Measurements from ENCODE around the gene BRD7. TPM values are rescaled to one million over a fixed set of nuclear protein-coding genes. Genes with fewer than 3 reads are reported as not detected.
A peak's percentile ranks its signal among the peaks of the same experiment; 100 is the strongest.

Gene BRD7
- total and polyA plus RNA-seq, 2 of the 13 experiments (the other 11 are each of a cell fraction or from before 2014, with no cell fraction given): 82.3 to 149 TPM

- TF ChIP-seq EZH2 (conservative IDR thresholded peaks at IDR 0.05; ENCODE audit: low read depth, low read length) (no peak), CREBL2 (CRISPR knock-in tag; IDR thresholded peaks at IDR 0.05; ENCODE audit: borderline replicate concordance) (no peak), MXD1 (CRISPR knock-in tag; IDR thresholded peaks at IDR 0.05) (no peak), ARID3A (IDR thresholded peaks at IDR 0.05; ENCODE audit: low read depth, low read length) (no peak), ZBTB44 (CRISPR knock-in tag; IDR thresholded peaks at IDR 0.05) (no peak), ATRX (CRISPR knock-in tag; IDR thresholded peaks at IDR 0.05; ENCODE audit: borderline replicate concordance) (no peak), ZNF317 (CRISPR knock-in tag; IDR thresholded peaks at IDR 0.05) (no peak), NRL (CRISPR knock-in tag; IDR thresholded peaks at IDR 0.05; ENCODE audit: borderline replicate concordance) (0 out of 2 replicates have a peak, but pooled peaks have one; percentile 10)
Observed at GRCh38 chr16:50297301-50298074, 71.3 kb downstream of the BRD7 start (continued).

Data from HepG2 (cell line).